ENCODE measurements around the gene NRF1.
A peak's percentile ranks its signal among the peaks of the same experiment; 100 is the strongest.

Gene NRF1

GRCh38 chr7:129606803-129607202, 4.7 kb upstream of the NRF1 start:
- POLR2A ChIA-PET = no interaction called here
- no peak for TF ChIP-seq CTCF (IDR thresholded peaks at IDR 0.05; ENCODE audit: control extremely low read depth, extremely low read depth, low read depth, missing control alignments)
- peak; percentile 42 for DNase-seq (ENCODE audit: extremely low spot score)
- CTCF ChIA-PET = interaction anchor here (1.2 to 2.9 kb wide), 6 partner anchors 11 to 239 kb away, joined by 3 to 13 read pairs (median 4); no protein-coding TSS in a partner anchor

GRCh38 chr7:129607471-129608120, 3.9 kb upstream of the NRF1 start:
- CTCF ChIA-PET = interaction anchor here (0.9 to 2.9 kb wide), 7 partner anchors 12 to 222 kb away, joined by 3 to 13 read pairs (median 3); no protein-coding TSS in a partner anchor
- peak; percentile 37 for TF ChIP-seq CTCF (IDR thresholded peaks at IDR 0.05; ENCODE audit: control extremely low read depth, extremely low read depth, low read depth, missing control alignments)
- DNase-seq (ENCODE audit: extremely low spot score) = peak; percentile 46
- POLR2A ChIA-PET = interaction anchor here (0.7 kb wide), 1 partner anchor 87 kb away, joined by 3 read pairs; no protein-coding TSS in a partner anchor

GRCh38 chr7:129609666-129610065, 1.9 kb upstream of the NRF1 start:
- CTCF ChIA-PET = no interaction called here
- no peak for TF ChIP-seq CTCF (IDR thresholded peaks at IDR 0.05; ENCODE audit: control extremely low read depth, extremely low read depth, low read depth, missing control alignments)
- POLR2A ChIA-PET = no interaction called here
- no peak for DNase-seq (ENCODE audit: extremely low spot score)

GRCh38 chr7:129610709-129611245, 743 bp upstream of the NRF1 start:
- ChIA-PET CTCF (interaction anchor here (1.0 to 2.6 kb wide), 2 partner anchors 11 to 210 kb away, joined by 3 to 23 read pairs; no protein-coding TSS in a partner anchor), POLR2A (interaction anchor here (0.5 kb wide), 1 partner anchor 383 kb away, joined by 3 read pairs; no protein-coding TSS in a partner anchor)
- no peak for TF ChIP-seq CTCF (IDR thresholded peaks at IDR 0.05; ENCODE audit: control extremely low read depth, extremely low read depth, low read depth, missing control alignments)
- DNase-seq (ENCODE audit: extremely low spot score) = no peak

- POLR2A ChIA-PET = interaction anchor here (0.6 to 1.0 kb wide), 2 partner anchors 11 to 12 kb away, joined by 3 to 10 read pairs; no protein-coding TSS in a partner anchor
- DNase-seq (ENCODE audit: extremely low spot score) = no peak
- CTCF ChIA-PET = interaction anchor here (0.7 to 2.6 kb wide), 19 partner anchors 10 to 399 kb away, joined by 3 to 31 read pairs (median 4); no protein-coding TSS in a partner anchor
- peak; percentile 65 for TF ChIP-seq CTCF (IDR thresholded peaks at IDR 0.05; ENCODE audit: control extremely low read depth, extremely low read depth, low read depth, missing control alignments)
These were observed 844 bp downstream of the NRF1 start for GRCh38 chr7:129612112-129613015.

GRCh38 chr7:129613016-129613337, 1.5 kb downstream of the NRF1 start:
- TF ChIP-seq CTCF (IDR thresholded peaks at IDR 0.05; ENCODE audit: control extremely low read depth, extremely low read depth, low read depth, missing control alignments) = no peak
- DNase-seq (ENCODE audit: extremely low spot score) = no peak
- POLR2A ChIA-PET = interaction anchor here (1.0 kb wide), 1 partner anchor 10 kb away, joined by 3 read pairs; no protein-coding TSS in a partner anchor
- CTCF ChIA-PET = interaction anchor here (0.7 to 2.6 kb wide), 16 partner anchors 9 to 398 kb away, joined by 3 to 31 read pairs (median 4); no protein-coding TSS in a partner anchor
